Measurements from ENCODE around the gene MLPH. TPM values are rescaled to one million over a fixed set of nuclear protein-coding genes. Genes with fewer than 3 reads are reported as not detected.

The MLPH gene
- total and polyA plus RNA-seq, 2 of the 13 experiments (the other 11 are each of a cell fraction or from before 2014, with no cell fraction given) = 0.12 TPM; not detected in 1

DNA sequence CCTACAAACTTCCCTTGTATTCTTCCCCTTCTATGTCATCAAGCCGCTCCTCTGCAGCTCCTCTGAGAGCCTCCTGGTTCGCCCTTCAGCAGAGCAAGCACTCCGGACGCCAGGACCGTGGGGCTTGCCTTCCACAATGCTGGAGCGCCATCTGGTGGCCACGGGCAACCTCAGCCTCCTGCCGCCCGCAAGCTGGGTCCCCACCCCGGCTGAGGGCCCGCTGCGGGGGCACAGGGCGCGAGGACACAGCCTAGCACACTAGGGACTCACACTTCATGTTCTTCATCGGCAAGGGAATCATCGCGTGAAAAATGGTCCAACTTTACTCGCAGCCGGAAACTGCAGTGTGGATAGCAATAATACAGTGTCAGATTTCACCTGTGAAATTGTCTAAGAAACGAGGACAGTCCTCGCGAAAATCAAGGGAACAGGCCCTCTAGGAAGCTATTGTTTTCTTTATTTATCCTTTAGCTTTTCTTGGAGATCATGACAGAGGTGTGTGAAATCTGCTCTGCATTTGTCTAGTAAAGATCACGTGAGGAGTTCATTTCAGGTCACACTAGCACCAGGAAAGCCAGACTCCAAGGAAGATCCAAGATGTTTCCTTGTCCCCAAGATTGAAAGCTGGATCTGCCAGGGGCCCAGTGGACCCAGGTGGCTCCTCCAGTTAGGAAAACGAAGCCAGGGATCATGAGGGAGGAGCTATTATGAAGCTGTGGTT is 85.1 kb downstream of the MLPH start (continued):
- TF ChIP-seq, protein P1, sequence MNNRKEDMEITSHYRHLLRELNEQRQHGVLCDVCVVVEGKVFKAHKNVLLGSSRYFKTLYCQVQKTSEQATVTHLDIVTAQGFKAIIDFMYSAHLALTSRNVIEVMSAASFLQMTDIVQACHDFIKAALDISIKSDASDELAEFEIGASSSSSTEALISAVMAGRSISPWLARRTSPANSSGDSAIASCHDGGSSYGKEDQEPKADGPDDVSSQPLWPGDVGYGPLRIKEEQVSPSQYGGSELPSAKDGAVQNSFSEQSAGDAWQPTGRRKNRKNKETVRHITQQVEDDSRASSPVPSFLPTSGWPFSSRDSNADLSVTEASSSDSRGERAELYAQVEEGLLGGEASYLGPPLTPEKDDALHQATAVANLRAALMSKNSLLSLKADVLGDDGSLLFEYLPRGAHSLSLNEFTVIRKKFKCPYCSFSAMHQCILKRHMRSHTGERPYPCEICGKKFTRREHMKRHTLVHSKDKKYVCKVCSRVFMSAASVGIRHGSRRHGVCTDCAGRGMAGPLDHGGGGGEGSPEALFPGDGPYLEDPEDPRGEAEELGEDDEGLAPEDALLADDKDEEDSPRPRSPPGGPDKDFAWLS (CRISPR knock-in tag; IDR thresholded peaks at IDR 0.05; ENCODE audit: borderline replicate concordance) = no peak
- no peak for TF ChIP-seq ZNF775 (CRISPR knock-in tag; IDR thresholded peaks at IDR 0.05; ENCODE audit: borderline replicate concordance)
- no peak for TF ChIP-seq ZSCAN31 (CRISPR knock-in tag; IDR thresholded peaks at IDR 0.05; ENCODE audit: low read depth)
- TF ChIP-seq, protein P2, sequence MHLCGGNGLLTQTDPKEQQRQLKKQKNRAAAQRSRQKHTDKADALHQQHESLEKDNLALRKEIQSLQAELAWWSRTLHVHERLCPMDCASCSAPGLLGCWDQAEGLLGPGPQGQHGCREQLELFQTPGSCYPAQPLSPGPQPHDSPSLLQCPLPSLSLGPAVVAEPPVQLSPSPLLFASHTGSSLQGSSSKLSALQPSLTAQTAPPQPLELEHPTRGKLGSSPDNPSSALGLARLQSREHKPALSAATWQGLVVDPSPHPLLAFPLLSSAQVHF (CRISPR knock-in tag; IDR thresholded peaks at IDR 0.05) = no peak
- no peak for TF ChIP-seq NPAS2 (CRISPR knock-in tag; IDR thresholded peaks at IDR 0.05; ENCODE audit: borderline replicate concordance)
- TF ChIP-seq, protein P3, sequence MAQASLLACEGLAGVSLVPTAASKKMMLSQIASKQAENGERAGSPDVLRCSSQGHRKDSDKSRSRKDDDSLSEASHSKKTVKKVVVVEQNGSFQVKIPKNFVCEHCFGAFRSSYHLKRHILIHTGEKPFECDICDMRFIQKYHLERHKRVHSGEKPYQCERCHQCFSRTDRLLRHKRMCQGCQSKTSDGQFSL (CRISPR knock-in tag; IDR thresholded peaks at IDR 0.05) = peak; percentile 33; the same call in 1 of the 2 replicates
- no peak for TF ChIP-seq EZH2 (conservative IDR thresholded peaks at IDR 0.05; ENCODE audit: low read depth, low read length)
- peak; percentile 77 for TF ChIP-seq ZNF350 (CRISPR knock-in tag; IDR thresholded peaks at IDR 0.05; ENCODE audit: borderline replicate concordance, low read depth)
- TF ChIP-seq, protein P4, sequence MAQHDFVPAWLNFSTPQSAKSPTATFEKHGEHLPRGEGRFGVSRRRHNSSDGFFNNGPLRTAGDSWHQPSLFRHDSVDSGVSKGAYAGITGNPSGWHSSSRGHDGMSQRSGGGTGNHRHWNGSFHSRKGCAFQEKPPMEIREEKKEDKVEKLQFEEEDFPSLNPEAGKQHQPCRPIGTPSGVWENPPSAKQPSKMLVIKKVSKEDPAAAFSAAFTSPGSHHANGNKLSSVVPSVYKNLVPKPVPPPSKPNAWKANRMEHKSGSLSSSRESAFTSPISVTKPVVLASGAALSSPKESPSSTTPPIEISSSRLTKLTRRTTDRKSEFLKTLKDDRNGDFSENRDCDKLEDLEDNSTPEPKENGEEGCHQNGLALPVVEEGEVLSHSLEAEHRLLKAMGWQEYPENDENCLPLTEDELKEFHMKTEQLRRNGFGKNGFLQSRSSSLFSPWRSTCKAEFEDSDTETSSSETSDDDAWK (CRISPR knock-in tag; IDR thresholded peaks at IDR 0.05) = no peak
- peak; percentile 54 for TF ChIP-seq ZFP36 (IDR thresholded peaks at IDR 0.05; ENCODE audit: borderline replicate concordance, low read depth, low read length, partially characterized antibody)
- TF ChIP-seq CC2D1A (CRISPR knock-in tag; IDR thresholded peaks at IDR 0.05) = no peak
- peak; percentile 22; the same call in 1 of the 2 replicates for TF ChIP-seq CEBPG (CRISPR knock-in tag; IDR thresholded peaks at IDR 0.05)
- TF ChIP-seq, protein P5, sequence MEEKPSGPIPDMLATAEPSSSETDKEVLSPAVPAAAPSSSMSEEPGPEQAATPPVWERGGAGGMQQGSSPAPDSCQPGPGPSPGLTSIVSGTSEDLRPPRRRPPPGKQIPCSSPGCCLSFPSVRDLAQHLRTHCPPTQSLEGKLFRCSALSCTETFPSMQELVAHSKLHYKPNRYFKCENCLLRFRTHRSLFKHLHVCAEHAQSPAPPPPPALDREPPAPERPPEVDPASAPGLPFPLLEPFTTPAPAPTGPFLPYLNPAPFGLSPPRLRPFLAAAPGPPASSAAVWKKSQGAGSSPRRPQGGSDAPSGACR (CRISPR knock-in tag; IDR thresholded peaks at IDR 0.05) = no peak
- peak; percentile 74; the same call in 1 of the 2 replicates for TF ChIP-seq ZNF292 (CRISPR knock-in tag; IDR thresholded peaks at IDR 0.05; ENCODE audit: borderline replicate concordance, low read depth)
- TF ChIP-seq, protein P6, sequence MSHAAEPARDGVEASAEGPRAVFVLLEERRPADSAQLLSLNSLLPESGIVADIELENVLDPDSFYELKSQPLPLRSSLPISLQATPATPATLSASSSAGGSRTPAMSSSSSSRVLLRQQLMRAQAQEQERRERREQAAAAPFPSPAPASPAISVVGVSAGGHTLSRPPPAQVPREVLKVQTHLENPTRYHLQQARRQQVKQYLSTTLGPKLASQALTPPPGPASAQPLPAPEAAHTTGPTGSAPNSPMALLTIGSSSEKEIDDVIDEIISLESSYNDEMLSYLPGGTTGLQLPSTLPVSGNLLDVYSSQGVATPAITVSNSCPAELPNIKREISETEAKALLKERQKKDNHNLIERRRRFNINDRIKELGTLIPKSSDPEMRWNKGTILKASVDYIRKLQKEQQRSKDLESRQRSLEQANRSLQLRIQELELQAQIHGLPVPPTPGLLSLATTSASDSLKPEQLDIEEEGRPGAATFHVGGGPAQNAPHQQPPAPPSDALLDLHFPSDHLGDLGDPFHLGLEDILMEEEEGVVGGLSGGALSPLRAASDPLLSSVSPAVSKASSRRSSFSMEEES (CRISPR knock-in tag; IDR thresholded peaks at IDR 0.05) = peak; percentile 55; the same call in 1 of the 2 replicates
- TF ChIP-seq, protein P7, sequence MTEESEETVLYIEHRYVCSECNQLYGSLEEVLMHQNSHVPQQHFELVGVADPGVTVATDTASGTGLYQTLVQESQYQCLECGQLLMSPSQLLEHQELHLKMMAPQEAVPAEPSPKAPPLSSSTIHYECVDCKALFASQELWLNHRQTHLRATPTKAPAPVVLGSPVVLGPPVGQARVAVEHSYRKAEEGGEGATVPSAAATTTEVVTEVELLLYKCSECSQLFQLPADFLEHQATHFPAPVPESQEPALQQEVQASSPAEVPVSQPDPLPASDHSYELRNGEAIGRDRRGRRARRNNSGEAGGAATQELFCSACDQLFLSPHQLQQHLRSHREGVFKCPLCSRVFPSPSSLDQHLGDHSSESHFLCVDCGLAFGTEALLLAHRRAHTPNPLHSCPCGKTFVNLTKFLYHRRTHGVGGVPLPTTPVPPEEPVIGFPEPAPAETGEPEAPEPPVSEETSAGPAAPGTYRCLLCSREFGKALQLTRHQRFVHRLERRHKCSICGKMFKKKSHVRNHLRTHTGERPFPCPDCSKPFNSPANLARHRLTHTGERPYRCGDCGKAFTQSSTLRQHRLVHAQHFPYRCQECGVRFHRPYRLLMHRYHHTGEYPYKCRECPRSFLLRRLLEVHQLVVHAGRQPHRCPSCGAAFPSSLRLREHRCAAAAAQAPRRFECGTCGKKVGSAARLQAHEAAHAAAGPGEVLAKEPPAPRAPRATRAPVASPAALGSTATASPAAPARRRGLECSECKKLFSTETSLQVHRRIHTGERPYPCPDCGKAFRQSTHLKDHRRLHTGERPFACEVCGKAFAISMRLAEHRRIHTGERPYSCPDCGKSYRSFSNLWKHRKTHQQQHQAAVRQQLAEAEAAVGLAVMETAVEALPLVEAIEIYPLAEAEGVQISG (CRISPR knock-in tag; IDR thresholded peaks at IDR 0.05) = peak; percentile 86
- TF ChIP-seq, protein P8, sequence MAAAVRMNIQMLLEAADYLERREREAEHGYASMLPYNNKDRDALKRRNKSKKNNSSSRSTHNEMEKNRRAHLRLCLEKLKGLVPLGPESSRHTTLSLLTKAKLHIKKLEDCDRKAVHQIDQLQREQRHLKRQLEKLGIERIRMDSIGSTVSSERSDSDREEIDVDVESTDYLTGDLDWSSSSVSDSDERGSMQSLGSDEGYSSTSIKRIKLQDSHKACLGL (CRISPR knock-in tag; IDR thresholded peaks at IDR 0.05) = no peak
- peak; percentile 91 for TF ChIP-seq XRCC5 (optimal IDR thresholded peaks at IDR 0.05; ENCODE audit: low read length)
